GM12874 (cell line): ENCODE data around the gene CTIF.

Experiments used
- TF ChIP-seq, protein P1 (sequence below): IDR thresholded peaks from 2 replicates; pipeline ENCODE4 v1.5.1; 2011; ENCODE audit warnings: low read depth, mild to moderate bottlenecking, control low read depth, low read length, moderate library complexity; ENCODE audit not compliant: insufficient read depth

The CTIF gene

DNA sequence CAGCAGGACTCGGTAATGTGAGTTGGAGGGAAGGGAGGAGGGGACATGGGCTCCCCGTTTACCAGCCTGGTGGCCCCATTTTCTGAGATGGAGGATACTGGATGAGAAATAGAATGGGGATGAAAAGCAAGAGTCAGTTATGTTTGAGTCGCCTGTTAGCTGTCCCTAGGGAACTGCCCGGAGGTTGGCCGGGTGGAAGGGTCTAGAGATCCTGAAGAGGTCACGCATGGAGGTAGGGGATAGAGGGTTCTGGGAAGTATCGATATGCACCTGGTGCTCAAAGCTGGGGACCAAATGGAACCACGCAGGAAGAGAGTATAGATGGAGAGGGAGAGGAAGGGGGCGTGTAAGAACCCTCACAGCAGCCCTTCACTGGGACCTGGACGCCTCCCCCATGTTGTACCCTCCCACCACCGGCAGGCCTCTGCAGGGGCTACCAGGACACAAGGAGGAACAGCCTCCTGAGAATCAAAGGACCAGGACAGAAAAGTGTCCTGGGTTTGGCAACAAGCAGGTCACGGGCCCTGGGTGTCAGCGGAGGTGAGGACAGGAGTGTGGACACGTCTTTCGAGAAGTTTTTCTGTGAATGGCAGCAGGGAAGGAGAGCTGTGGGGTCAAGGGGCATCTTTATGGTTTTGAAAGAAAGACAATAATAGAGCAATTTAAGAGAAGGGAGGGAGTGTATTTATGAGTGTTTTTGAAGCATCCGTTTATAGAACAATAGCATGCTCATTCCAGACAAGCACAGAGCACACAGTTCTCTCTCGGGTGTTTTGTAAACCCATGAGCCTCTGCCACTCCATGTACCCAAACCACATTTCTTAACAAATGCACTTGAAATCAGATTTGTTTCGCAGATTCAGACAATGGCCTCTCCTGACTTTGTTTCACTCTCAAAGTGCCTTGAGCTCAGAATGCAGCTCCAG lies 279.8 kb downstream of the CTIF start:
- TF ChIP-seq, protein P1, sequence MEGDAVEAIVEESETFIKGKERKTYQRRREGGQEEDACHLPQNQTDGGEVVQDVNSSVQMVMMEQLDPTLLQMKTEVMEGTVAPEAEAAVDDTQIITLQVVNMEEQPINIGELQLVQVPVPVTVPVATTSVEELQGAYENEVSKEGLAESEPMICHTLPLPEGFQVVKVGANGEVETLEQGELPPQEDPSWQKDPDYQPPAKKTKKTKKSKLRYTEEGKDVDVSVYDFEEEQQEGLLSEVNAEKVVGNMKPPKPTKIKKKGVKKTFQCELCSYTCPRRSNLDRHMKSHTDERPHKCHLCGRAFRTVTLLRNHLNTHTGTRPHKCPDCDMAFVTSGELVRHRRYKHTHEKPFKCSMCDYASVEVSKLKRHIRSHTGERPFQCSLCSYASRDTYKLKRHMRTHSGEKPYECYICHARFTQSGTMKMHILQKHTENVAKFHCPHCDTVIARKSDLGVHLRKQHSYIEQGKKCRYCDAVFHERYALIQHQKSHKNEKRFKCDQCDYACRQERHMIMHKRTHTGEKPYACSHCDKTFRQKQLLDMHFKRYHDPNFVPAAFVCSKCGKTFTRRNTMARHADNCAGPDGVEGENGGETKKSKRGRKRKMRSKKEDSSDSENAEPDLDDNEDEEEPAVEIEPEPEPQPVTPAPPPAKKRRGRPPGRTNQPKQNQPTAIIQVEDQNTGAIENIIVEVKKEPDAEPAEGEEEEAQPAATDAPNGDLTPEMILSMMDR: no peak

DNA sequence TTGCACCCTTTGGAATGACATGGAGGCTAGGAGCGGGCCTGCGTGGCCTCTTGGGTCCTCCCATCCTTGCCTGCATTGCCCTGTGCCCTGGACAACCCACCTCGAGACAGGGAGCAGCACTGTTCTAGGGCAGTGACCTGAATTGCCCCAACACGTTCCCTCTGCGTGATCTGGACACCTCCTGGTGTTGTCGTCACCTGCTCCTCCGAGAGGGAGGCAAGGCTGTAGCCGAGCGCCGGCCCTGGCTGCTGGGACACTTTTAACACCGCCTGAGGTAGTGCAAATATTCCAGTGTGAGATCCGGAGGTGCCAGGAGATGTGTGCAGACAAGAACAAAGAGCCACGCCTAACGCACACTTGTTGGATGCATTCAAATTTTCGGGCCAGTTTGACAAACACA lies 280.4 kb downstream of the CTIF start:
- TF ChIP-seq, protein P1: no peak

DNA sequence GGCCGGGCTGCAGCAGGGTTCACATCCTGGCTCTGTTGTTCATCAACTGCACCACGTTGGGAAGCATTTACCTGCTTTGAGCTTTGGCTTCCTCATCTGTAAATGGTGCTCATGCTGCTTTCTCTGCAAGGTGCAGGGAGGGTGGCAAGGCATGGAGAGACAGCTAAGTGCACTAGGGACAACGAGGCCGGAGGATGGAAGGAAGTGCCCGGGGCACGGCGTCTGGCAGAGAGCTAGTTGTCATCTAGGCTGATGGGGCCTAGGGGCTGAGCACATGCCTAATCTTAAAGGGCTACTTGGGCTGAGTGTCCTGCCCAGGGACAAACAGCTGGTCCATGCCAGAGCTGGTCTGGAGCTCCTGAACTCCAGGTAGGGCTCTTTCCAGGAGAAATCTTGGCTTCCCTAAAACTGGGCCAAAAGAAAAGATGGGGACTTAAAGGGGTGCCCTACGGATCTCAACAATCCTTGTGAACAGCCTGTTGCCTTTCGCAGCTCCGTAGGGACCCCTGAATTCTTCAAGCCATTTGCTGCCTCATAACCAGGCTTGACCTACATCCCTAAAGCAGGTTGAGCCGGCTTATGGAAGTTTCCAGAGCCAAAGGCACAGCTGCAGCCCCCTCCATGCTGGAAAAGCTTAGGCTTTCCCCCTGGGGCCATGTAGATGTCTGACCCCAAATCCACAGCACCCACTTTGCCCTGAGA lies 281.1 kb downstream of the CTIF start:
- TF ChIP-seq, protein P1: no peak

DNA sequence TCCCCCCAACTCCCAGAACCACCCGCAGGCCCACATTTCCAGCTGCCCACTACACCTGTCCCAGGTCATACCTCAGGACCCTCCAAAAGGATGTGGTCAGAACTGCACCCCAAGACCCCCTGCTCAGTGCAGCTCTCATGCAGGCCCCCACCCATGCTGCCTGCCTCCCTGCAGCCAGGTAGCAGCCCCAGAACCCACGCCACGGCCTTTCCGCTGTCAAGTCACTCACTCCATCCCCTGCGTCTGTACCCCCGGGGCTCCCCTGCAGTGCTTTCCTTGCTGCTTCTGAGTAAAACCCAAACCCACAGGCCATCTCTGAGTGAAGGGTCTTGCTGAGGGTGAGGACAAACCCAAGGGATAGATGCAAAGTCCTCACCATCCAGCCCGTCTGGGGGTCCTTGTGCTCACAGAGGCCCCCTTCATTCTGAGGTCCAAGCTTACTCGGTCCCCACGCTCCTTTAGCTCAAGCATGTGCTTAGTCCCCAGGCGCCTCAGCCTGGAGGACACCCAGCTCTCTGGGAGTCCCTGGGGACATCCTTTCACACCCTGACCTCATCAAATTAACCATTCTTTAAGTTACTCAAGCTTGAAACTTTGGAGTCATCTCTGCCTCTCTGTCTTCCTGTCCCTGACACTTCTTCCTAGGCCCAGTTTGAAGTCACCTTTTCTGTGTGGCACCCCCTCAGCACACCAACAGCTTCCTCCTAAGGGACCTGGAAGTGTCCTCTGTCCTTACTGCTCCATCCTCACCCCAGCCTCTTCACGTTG lies 281.8 kb downstream of the CTIF start:
- TF ChIP-seq, protein P1: no peak

DNA sequence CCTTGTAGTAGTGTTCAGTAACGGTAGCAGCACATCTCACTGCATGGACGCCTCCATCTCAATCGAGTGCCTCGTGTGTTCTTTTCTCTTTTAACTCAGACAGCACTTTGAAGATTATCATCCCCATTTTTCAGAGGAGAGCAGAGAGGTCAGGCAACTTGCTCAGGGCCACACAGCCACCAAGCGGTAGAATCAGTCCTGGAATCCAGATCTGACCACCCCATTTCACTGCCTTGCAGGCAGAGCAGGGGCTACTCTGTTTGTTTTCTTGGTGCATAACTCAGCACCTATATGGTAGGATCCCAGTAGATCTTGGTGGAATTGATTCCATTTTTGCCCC lies 282.4 kb downstream of the CTIF start:
- TF ChIP-seq, protein P1: no peak

DNA sequence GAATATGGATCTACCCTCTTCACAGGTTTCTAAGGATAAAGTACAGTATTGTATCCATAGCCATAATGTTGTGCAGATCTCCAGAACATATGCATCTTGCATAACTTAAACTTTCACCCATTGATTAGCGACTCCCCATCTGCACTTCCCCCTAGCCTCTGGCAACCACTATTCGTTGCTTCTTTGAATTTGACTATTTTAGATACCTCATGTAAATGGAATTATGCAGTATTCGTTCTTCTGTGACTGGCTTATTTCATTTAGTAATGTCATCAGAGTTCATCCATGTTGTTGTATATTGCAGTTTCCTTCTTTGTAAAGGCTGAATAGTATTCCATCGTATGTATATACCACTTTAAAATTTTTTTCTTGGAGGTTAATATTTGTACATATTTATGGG lies 283.0 kb downstream of the CTIF start:
- TF ChIP-seq, protein P1: no peak
